OCI-LY3 (cell line): Measurements from ENCODE around the gene PARP4.

Source experiments
- H2AFZ ChIP-seq: fragments of 200-600, 300-600 bp; shearing (Covaris generic); 2 replicates; pipeline ENCODE4 v1.6.0; 2014; ENCODE audit warnings: antibody characterized with exemption, low read depth, low read length
- H3K27ac ChIP-seq: fragments of 200-600, 300-600 bp; sonication (generic); 2 replicates; pipeline ENCODE4 v1.5.1; 2014; ENCODE audit warnings: mild to moderate bottlenecking, low read length, moderate library complexity, mixed read lengths
- H3K27me3 ChIP-seq: fragments of 200-600, 300-600 bp; sonication (generic); 2 replicates; pipeline ENCODE4 v1.6.1; 2014; ENCODE audit warnings: low read depth, low read length, mixed read lengths
- H3K36me3 ChIP-seq: fragments of 200-600, 300-600 bp; sonication (generic); replicated peaks from 2 replicates; pipeline ENCODE3; 2014; ENCODE audit warnings: low read depth, low read length, mixed read lengths
- H3K4me1 ChIP-seq: fragments of 300-600, 200-600 bp; sonication (generic); 2 replicates; pipeline ENCODE4 v1.6.1; 2014; ENCODE audit warnings: low read length, mixed read lengths
- H3K4me2 ChIP-seq: fragments of 200-600, 300-600 bp; sonication (generic); 2 replicates; pipeline ENCODE4 v1.6.1; 2014; ENCODE audit warnings: low read length, mixed read lengths
- H3K4me3 ChIP-seq: fragments of 300-600, 200-600 bp; sonication (generic); 2 replicates; pipeline ENCODE4 v1.5.1; 2014; ENCODE audit warnings: antibody characterized with exemption, mild to moderate bottlenecking, low read length, moderate library complexity
- H3K79me2 ChIP-seq: fragments of 300-600, 200-600 bp; shearing (Covaris generic); 2 replicates; pipeline ENCODE4 v1.6.1; 2014; ENCODE audit warnings: mild to moderate bottlenecking, low read length, mixed read lengths
- H3K9ac ChIP-seq: fragments of 300-600, 200-600 bp; shearing (Covaris generic); 2 replicates; pipeline ENCODE4 v1.6.0; 2014; ENCODE audit warnings: mild to moderate bottlenecking, low read length, moderate library complexity
- H3K9me3 ChIP-seq: fragments of 200-600, 300-600 bp; shearing (Covaris generic); 2 replicates; pipeline ENCODE4 v1.6.1; 2014; ENCODE audit warnings: low read length, mixed read lengths; ENCODE audit not compliant: insufficient read depth
- H4K20me1 ChIP-seq: fragments of 200-600, 300-600 bp; sonication (generic); 2 replicates; pipeline ENCODE4 v1.6.1; 2016; ENCODE audit warnings: low read length, mixed read lengths; ENCODE audit not compliant: insufficient read depth
- CTCF ChIP-seq: fragments of 200-600, 300-600 bp; sonication (generic); IDR thresholded peaks from 2 replicates; pipeline ENCODE4 v1.5.1; 2014; ENCODE audit warnings: antibody characterized with exemption, low read length, low read depth
- EZH2phosphoT487 ChIP-seq: fragments of 200-600 bp; shearing (Covaris generic); IDR thresholded peaks from 2 replicates; pipeline ENCODE4 v1.6.1; 2018; ENCODE audit warnings: antibody characterized with exemption, mixed run types, low read depth

PARP4 gene

GRCh38 chr13:24528816-24529398 is 16.3 kb upstream of the PARP4 start:
- H3K27me3 ChIP-seq, result peaks cover 21% of the 10 kb centered on the region
- TF ChIP-seq CTCF (no peak), EZH2phosphoT487 (no peak)
- H3K79me2 ChIP-seq, result no peaks in the 10 kb centered on the region
- no peak overlapping the region for H3K27ac ChIP-seq
- H4K20me1 ChIP-seq, result no peaks in the 10 kb centered on the region
- no peak overlapping the region for H3K4me2 ChIP-seq
- H3K4me1 ChIP-seq, result no peaks in the 10 kb centered on the region
- H3K4me3 ChIP-seq, result no peak overlapping the region
- no peaks in the 10 kb centered on the region for H3K9me3 ChIP-seq
- H2AFZ ChIP-seq, result no peak overlapping the region
- H3K9ac ChIP-seq, result no peak overlapping the region
- H3K36me3 ChIP-seq, result no peaks in the 10 kb centered on the region

- H3K4me3 ChIP-seq, result no peak overlapping the region
- no peak overlapping the region for H3K27ac ChIP-seq
- no peaks in the 10 kb centered on the region for H4K20me1 ChIP-seq
- H3K27me3 ChIP-seq, result peaks cover 18% of the 10 kb centered on the region
- H3K79me2 ChIP-seq, result no peaks in the 10 kb centered on the region
- H3K9me3 ChIP-seq, result no peaks in the 10 kb centered on the region
- no peaks in the 10 kb centered on the region for H3K36me3 ChIP-seq
- TF ChIP-seq CTCF, result no peak
- TF ChIP-seq EZH2phosphoT487, result no peak
- H3K4me1 ChIP-seq, result no peaks in the 10 kb centered on the region
- H2AFZ ChIP-seq, result no peak overlapping the region
- H3K4me2 ChIP-seq, result no peak overlapping the region
- H3K9ac ChIP-seq, result no peak overlapping the region
Measured at GRCh38 chr13:24527266-24527775, 14.7 kb upstream of the PARP4 start.

GRCh38 chr13:24520733-24521132 is 8.2 kb upstream of the PARP4 start:
- no peaks in the 10 kb centered on the region for H3K9me3 ChIP-seq
- TF ChIP-seq CTCF (no peak), EZH2phosphoT487 (no peak)

GRCh38 chr13:24516919-24517318 is 4.3 kb upstream of the PARP4 start:
- H3K79me2 ChIP-seq, result peaks cover 5% of the 10 kb centered on the region
- H3K27me3 ChIP-seq, result no peaks in the 10 kb centered on the region
- no peaks in the 10 kb centered on the region for H4K20me1 ChIP-seq
- no peak overlapping the region for H3K4me3 ChIP-seq
- H3K36me3 ChIP-seq, result no peaks in the 10 kb centered on the region
- TF ChIP-seq EZH2phosphoT487 (no peak), CTCF (no peak)
- no peaks in the 10 kb centered on the region for H3K9me3 ChIP-seq
- no peak overlapping the region for H3K4me2 ChIP-seq
- peaks cover 15% of the 10 kb centered on the region for H3K4me1 ChIP-seq
- no peak overlapping the region for H3K9ac ChIP-seq
- no peak overlapping the region for H2AFZ ChIP-seq
- no peak overlapping the region for H3K27ac ChIP-seq

More at GRCh38 chr13:24520733-24521132, 8.2 kb upstream of the PARP4 start:
- Histone ChIP-seq H3K36me3 (no peaks in the 10 kb centered on the region), H3K4me3 (no peak overlapping the region), H4K20me1 (no peaks in the 10 kb centered on the region), H3K4me2 (peak overlapping the region; percentile 4; the same call in 1 of the 2 replicates), H3K79me2 (no peaks in the 10 kb centered on the region), H3K27ac (no peak overlapping the region), H3K9ac (no peak overlapping the region), H2AFZ (peak overlapping the region; percentile 19; the same call in 1 of the 2 replicates), H3K27me3 (no peaks in the 10 kb centered on the region), H3K4me1 (peaks cover 10% of the 10 kb centered on the region)
